HEK293 (cell line): ENCODE data around the gene HOXD12.

ENCODE experiments used
- BCL11B ChIP-seq: fragments of 450-650 bp; formaldehyde crosslinking; IDR thresholded peaks from 2 replicates; pipeline ENCODE4 v1.5.1; 2016; ENCODE audit warnings: low read depth, missing biosample characterization, missing genetic modification characterization
- FEZF1 ChIP-seq: fragments of 450-650 bp; formaldehyde crosslinking; IDR thresholded peaks from 2 replicates; pipeline ENCODE4 v1.5.1; 2016; ENCODE audit warnings: missing biosample characterization, missing genetic modification characterization
- GFI1B ChIP-seq: fragments of 450-650 bp; formaldehyde crosslinking; IDR thresholded peaks from 2 replicates; pipeline ENCODE4 v1.5.1; 2016; ENCODE audit warnings: missing biosample characterization, missing genetic modification characterization
- IKZF3 ChIP-seq: fragments of 450-650 bp; IDR thresholded peaks from 2 replicates; pipeline ENCODE4 v1.5.0; 2018; ENCODE audit warnings: missing biosample characterization, mild to moderate bottlenecking, missing genetic modification characterization, moderate library complexity
- KLF9 ChIP-seq: fragments of 450-650 bp; formaldehyde crosslinking; IDR thresholded peaks from 2 replicates; pipeline ENCODE4 v1.5.1; 2016; ENCODE audit warnings: missing biosample characterization, missing genetic modification characterization, low read depth
- MYNN ChIP-seq: fragments of 450-650 bp; formaldehyde crosslinking; IDR thresholded peaks from 2 replicates; pipeline ENCODE4 v1.5.1; 2016; ENCODE audit warnings: missing biosample characterization, missing genetic modification characterization, borderline replicate concordance
- ZBTB8A ChIP-seq: fragments of 450-650 bp; formaldehyde crosslinking; IDR thresholded peaks from 2 replicates; pipeline ENCODE4 v1.5.1; 2016; ENCODE audit warnings: missing biosample characterization, missing genetic modification characterization
- ZNF133 ChIP-seq: fragments of 450-650 bp; formaldehyde crosslinking; IDR thresholded peaks from 2 replicates; pipeline ENCODE4 v1.5.1; 2016; ENCODE audit warnings: missing biosample characterization, missing genetic modification characterization
- ZNF140 ChIP-seq: fragments of 450-650 bp; formaldehyde crosslinking; IDR thresholded peaks from 2 replicates; pipeline ENCODE4 v1.5.1; 2016; ENCODE audit warnings: missing biosample characterization, missing genetic modification characterization
- ZNF2 ChIP-seq: fragments of 450-650 bp; formaldehyde crosslinking; IDR thresholded peaks from 2 replicates; pipeline ENCODE4 v1.5.1; 2016; ENCODE audit warnings: missing biosample characterization, missing genetic modification characterization
- ZNF24 ChIP-seq: fragments of 450-650 bp; formaldehyde crosslinking; IDR thresholded peaks from 2 replicates; pipeline ENCODE4 v1.5.1; 2016; ENCODE audit warnings: missing biosample characterization, missing genetic modification characterization
- ZNF335 ChIP-seq: fragments of 450-650 bp; formaldehyde crosslinking; conservative IDR thresholded peaks from 2 replicates; pipeline ENCODE4 v1.5.1; 2016; ENCODE audit warnings: missing biosample characterization, missing genetic modification characterization
- ZNF350 ChIP-seq: fragments of 450-650 bp; formaldehyde crosslinking; IDR thresholded peaks from 2 replicates; pipeline ENCODE4 v1.5.0; 2017; ENCODE audit warnings: missing biosample characterization, mild to moderate bottlenecking, missing genetic modification characterization
- ZNF37A ChIP-seq: fragments of 450-650 bp; IDR thresholded peaks from 2 replicates; pipeline ENCODE4 v1.5.1; 2018; ENCODE audit warnings: missing biosample characterization, missing genetic modification characterization
- ZNF404 ChIP-seq: fragments of 450-650 bp; formaldehyde crosslinking; IDR thresholded peaks from 2 replicates; pipeline ENCODE4 v1.5.1; 2017; ENCODE audit warnings: missing biosample characterization, missing genetic modification characterization
- ZNF48 ChIP-seq: fragments of 450-650 bp; formaldehyde crosslinking; IDR thresholded peaks from 2 replicates; pipeline ENCODE4 v1.5.1; 2016; ENCODE audit warnings: missing biosample characterization, missing genetic modification characterization
- ZNF548 ChIP-seq: fragments of 450-650 bp; formaldehyde crosslinking; IDR thresholded peaks from 2 replicates; pipeline ENCODE4 v1.5.1; 2016; ENCODE audit warnings: missing biosample characterization, missing genetic modification characterization
- ZNF555 ChIP-seq: fragments of 450-650 bp; formaldehyde crosslinking; conservative IDR thresholded peaks from 2 replicates; pipeline ENCODE4 v1.5.1; 2017; ENCODE audit warnings: missing biosample characterization, mild to moderate bottlenecking, missing genetic modification characterization, inconsistent platforms
- ZNF558 ChIP-seq: fragments of 450-650 bp; formaldehyde crosslinking; IDR thresholded peaks from 2 replicates; pipeline ENCODE4 v1.5.1; 2016; ENCODE audit warnings: missing biosample characterization, missing genetic modification characterization
- ZNF560 ChIP-seq: fragments of 450-650 bp; formaldehyde crosslinking; IDR thresholded peaks from 2 replicates; pipeline ENCODE4 v1.5.1; 2017; ENCODE audit warnings: missing biosample characterization, missing genetic modification characterization, borderline replicate concordance
- ZNF704 ChIP-seq: fragments of 450-650 bp; formaldehyde crosslinking; IDR thresholded peaks from 2 replicates; pipeline ENCODE4 v1.5.1; 2016; ENCODE audit warnings: missing biosample characterization, missing genetic modification characterization
- ZNF747 ChIP-seq: fragments of 450-650 bp; formaldehyde crosslinking; IDR thresholded peaks from 2 replicates; pipeline ENCODE4 v1.5.1; 2016; ENCODE audit warnings: missing biosample characterization, missing genetic modification characterization
- ZNF792 ChIP-seq: fragments of 450-650 bp; formaldehyde crosslinking; IDR thresholded peaks from 2 replicates; pipeline ENCODE4 v1.5.1; 2016; ENCODE audit warnings: missing biosample characterization, missing genetic modification characterization
- TF ChIP-seq, protein P1 (sequence below): fragments of 450-650 bp; formaldehyde crosslinking; IDR thresholded peaks from 2 replicates; pipeline ENCODE4 v1.5.1; 2016; ENCODE audit warnings: missing biosample characterization, missing genetic modification characterization
- TF ChIP-seq, protein P2 (sequence below): fragments of 450-650 bp; formaldehyde crosslinking; optimal IDR thresholded peaks from 2 replicates; pipeline ENCODE3; 2016; ENCODE audit warnings: missing biosample characterization, mild to moderate bottlenecking, missing genetic modification characterization

HOXD12 gene

DNA sequence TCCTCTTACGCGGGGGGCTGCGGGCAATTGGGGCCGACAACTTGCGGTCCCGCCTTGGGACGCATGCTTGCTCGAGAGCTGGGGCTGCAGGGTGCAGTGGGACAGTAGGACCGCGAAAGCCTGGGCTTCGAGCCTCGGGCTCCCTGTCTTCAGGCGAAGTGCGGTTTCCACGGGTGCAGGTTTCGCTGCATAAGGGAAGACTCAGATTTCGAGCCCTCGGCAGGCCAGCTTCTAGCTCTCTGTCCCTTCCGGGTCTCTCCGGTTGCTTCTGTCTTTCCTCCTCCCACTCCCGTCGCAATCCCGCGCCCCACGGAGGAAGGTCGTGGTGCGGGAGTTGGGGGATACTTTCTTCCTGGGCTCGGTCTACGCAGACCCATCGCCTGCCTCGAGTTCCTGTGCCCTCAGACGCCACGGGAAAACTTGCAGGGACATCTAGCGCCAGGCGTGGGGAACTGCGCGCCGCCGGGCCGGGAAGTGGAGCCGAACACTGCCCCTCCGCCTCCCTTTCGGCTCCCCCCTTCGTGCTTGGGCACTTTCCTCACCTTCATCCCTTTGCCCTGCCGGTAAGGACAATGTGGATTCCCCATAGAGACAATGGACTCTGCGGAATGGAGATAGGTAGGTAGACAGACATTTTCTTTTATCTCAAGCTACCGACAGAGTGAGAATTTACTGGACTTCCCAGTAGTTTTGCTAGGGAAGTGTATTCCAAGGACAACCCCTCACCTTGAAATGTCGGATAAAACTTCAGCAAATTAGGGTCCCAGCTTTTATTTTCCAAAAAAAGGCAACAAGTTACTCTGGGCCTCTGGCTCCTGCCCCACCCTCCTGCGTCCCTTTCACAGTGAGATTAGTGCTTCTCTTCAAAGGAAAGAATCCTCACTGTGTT, 11.3 kb upstream of the HOXD12 start (continued):
- no peak for TF ChIP-seq KLF9 (tag by site-specific recombination)
- no peak for TF ChIP-seq ZNF140 (tag by site-specific recombination)
- no peak for TF ChIP-seq ZNF24
- TF ChIP-seq IKZF3 (tag by site-specific recombination), result peak; percentile 34; the same call in 1 of the 2 replicates
- TF ChIP-seq ZNF133 (tag by site-specific recombination), result no peak
- 0 out of 2 replicates have a peak, but pooled peaks have one; percentile 22 for TF ChIP-seq ZBTB8A
- TF ChIP-seq ZNF335 (tag by site-specific recombination), result peak; percentile 31; the same call in 1 of the 2 replicates
- no peak for TF ChIP-seq ZNF37A
- TF ChIP-seq BCL11B (tag by site-specific recombination), result no peak
- TF ChIP-seq, protein P1, sequence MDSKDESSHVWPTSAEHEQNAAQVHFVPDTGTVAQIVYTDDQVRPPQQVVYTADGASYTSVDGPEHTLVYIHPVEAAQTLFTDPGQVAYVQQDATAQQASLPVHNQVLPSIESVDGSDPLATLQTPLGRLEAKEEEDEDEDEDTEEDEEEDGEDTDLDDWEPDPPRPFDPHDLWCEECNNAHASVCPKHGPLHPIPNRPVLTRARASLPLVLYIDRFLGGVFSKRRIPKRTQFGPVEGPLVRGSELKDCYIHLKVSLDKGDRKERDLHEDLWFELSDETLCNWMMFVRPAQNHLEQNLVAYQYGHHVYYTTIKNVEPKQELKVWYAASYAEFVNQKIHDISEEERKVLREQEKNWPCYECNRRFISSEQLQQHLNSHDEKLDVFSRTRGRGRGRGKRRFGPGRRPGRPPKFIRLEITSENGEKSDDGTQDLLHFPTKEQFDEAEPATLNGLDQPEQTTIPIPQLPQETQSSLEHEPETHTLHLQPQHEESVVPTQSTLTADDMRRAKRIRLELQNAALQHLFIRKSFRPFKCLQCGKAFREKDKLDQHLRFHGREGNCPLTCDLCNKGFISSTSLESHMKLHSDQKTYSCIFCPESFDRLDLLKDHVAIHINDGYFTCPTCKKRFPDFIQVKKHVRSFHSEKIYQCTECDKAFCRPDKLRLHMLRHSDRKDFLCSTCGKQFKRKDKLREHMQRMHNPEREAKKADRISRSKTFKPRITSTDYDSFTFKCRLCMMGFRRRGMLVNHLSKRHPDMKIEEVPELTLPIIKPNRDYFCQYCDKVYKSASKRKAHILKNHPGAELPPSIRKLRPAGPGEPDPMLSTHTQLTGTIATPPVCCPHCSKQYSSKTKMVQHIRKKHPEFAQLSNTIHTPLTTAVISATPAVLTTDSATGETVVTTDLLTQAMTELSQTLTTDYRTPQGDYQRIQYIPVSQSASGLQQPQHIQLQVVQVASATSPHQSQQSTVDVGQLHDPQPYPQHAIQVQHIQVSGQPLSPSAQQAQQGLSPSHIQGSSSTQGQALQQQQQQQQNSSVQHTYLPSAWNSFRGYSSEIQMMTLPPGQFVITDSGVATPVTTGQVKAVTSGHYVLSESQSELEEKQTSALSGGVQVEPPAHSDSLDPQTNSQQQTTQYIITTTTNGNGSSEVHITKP (tag by site-specific recombination), result peak; percentile 76
- TF ChIP-seq ZNF2, result peak; percentile 77
- no peak for TF ChIP-seq ZNF350 (tag by site-specific recombination)
- no peak for TF ChIP-seq ZNF792
- no peak for TF ChIP-seq ZNF555 (tag by site-specific recombination)
- TF ChIP-seq ZNF48 (tag by site-specific recombination), result no peak
- TF ChIP-seq ZNF404 (tag by site-specific recombination), result no peak
- TF ChIP-seq ZNF558 (tag by site-specific recombination), result no peak
- no peak for TF ChIP-seq GFI1B (tag by site-specific recombination)
- no peak for TF ChIP-seq FEZF1 (tag by site-specific recombination)
- TF ChIP-seq MYNN (tag by site-specific recombination), result no peak
- TF ChIP-seq, protein P2, sequence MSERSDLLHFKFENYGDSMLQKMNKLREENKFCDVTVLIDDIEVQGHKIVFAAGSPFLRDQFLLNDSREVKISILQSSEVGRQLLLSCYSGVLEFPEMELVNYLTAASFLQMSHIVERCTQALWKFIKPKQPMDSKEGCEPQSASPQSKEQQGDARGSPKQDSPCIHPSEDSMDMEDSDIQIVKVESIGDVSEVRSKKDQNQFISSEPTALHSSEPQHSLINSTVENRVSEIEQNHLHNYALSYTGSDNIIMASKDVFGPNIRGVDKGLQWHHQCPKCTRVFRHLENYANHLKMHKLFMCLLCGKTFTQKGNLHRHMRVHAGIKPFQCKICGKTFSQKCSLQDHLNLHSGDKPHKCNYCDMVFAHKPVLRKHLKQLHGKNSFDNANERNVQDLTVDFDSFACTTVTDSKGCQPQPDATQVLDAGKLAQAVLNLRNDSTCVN (tag by site-specific recombination), result peak; percentile 17
- no peak for TF ChIP-seq ZNF704 (tag by site-specific recombination)
- no peak for TF ChIP-seq ZNF560 (tag by site-specific recombination)
- TF ChIP-seq ZNF548 (tag by site-specific recombination), result no peak
- TF ChIP-seq ZNF747 (tag by site-specific recombination), result no peak
